Spinal cord (tissue), 10 donors: ENCODE data around the gene RPS14. TPM values are rescaled to one million over a fixed set of nuclear protein-coding genes. Genes with fewer than 3 reads are reported as not detected.

Experiments used
- DNase-seq, 6 donors: peaks; one replicate each; pipeline versions ENCODE4 v3.0.0 to v3.0.0-alpha.2; 2013 to 2015; ENCODE audit warnings: low spot score in 6 of 6, low read depth in 4 of 6
- H3K27ac ChIP-seq: one replicate; pipeline ENCODE4 v1.5.1; 2013; ENCODE audit warnings: low read depth, low read length, control low read depth
- H3K27me3 ChIP-seq: one replicate; pipeline ENCODE4 v1.6.1; 2013; ENCODE audit warnings: low read length; ENCODE audit not compliant: control insufficient read depth, insufficient read depth
- H3K36me3 ChIP-seq: one replicate; pipeline ENCODE4 v1.6.1; 2013; ENCODE audit warnings: low read length; ENCODE audit not compliant: control insufficient read depth, insufficient read depth
- H3K4me1 ChIP-seq: one replicate; pipeline ENCODE4 v1.6.1; 2013; ENCODE audit warnings: low read length; ENCODE audit not compliant: control insufficient read depth, insufficient read depth
- H3K4me3 ChIP-seq: one replicate; pipeline ENCODE4 v1.5.1; 2013; ENCODE audit warnings: low read depth, low read length, control low read depth
- H3K9me3 ChIP-seq: one replicate; pipeline ENCODE4 v1.6.1; 2013; ENCODE audit warnings: low read length; ENCODE audit not compliant: control insufficient read depth, insufficient read depth
- WGBS: methylation state at CpG from one replicate; pipeline ENCODE4 v1.1.5; 2013; ENCODE audit warnings: missing lambda C conversion rate; ENCODE audit not compliant: insufficient coverage; 5-methylcytosine and 5-hydroxymethylcytosine counted together
- polyA plus RNA-seq, 2 donors: library from polyadenylated mRNA; unstranded; fragments of 120-200 nt; gene quantifications; one replicate each; pipeline ENCODE4 v1.2.1, GENCODE V29; 2013; ENCODE audit not compliant: insufficient read length in 2 of 2
- total RNA-seq, 2 donors: library from RNA; depleted of rRNA in 1 of 2; stranded (reverse); fragments of 120-200 nt in 1 of 2; fragments of >200 nt in 1 of 2; gene quantifications; one replicate each; pipeline versions ENCODE4 v1.2.3 to v1.2.4, GENCODE V29; 2013 to 2014
- donor health status: healthy.

Gene RPS14
- total and polyA plus RNA-seq, 4 donors: 1,016 to 2,810 (median 1,177) TPM

DNA sequence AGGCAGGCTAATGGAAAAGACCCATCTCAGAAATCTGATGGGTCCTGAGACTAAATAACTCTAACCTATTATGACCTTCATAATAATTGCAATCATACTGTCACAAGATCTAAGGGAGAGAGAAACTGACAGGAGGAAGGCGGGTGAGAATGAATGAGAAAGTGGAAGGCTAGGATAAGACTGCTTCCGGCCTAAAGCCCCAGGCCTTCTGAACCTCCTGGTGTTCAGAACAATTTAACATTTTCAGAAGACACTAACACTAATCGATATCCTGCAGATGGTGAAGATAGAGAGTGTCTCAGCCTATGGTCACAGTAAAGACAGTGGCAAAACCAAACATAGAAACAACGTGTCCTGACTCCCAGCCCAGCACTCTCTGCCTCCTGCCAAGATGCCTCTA, 1.2 kb downstream of the RPS14 start:
- H3K36me3 ChIP-seq: peaks cover 42% of the 10 kb centered on the region
- H3K9me3 ChIP-seq: no peaks in the 10 kb centered on the region
- DNase-seq: no peak
- no peak overlapping the region for H3K27ac ChIP-seq
- peak overlapping the region; percentile 98 for H3K4me3 ChIP-seq
- H3K4me1 ChIP-seq: peaks cover 9% of the 10 kb centered on the region
- H3K27me3 ChIP-seq: no peaks in the 10 kb centered on the region
- WGBS: 71% methylated on average over 1 of the region's 4 CpGs

DNA sequence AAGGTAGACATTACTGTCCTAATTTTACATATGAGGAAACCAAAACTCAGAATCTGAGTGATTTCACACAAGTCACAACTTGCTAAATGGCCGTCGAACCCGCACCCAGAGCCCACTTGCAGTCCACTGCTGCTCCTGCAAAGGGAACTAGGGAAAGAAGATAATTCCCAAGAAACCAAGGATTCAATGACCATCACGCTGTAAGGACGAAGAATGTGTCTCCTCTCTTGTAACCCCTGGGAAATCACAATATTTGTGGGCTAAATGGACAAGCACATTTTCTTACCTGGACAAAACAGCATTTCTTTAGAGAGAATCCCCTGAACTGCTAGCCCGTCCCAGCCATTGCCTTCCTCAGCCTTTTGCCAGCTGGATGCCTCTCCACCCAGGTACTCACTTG, 2.4 kb downstream of the RPS14 start:
- Histone ChIP-seq H3K9me3 (no peaks in the 10 kb centered on the region), H3K27me3 (no peaks in the 10 kb centered on the region), H3K36me3 (peaks cover 43% of the 10 kb centered on the region), H3K27ac (no peak overlapping the region), H3K4me3 (no peak overlapping the region), H3K4me1 (peaks cover 9% of the 10 kb centered on the region)
- no peak for DNase-seq
- 88% methylated on average over 2 of the region's 6 CpGs for WGBS

DNA sequence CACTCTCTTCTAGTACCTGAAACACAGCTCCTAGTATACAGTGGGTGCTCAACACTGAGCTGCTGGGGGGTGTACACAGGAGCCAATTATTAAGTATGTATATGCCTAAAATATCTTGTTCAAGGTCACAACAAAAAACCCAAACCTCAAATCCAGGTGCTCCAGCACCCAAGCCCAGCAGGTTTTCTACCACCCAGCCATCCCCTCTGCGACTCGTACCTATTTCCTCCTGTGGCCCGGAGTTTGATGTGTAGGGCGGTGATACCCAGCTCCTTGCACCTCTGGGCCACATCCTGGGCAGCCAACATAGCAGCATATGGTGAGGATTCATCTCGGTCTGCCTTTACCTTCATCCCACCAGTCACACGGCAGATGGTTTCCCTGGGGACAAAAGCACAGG, 3.0 kb downstream of the RPS14 start:
- Histone ChIP-seq H3K27ac (no peak overlapping the region), H3K4me3 (no peak overlapping the region), H3K9me3 (no peaks in the 10 kb centered on the region), H3K27me3 (no peaks in the 10 kb centered on the region), H3K36me3 (peaks cover 46% of the 10 kb centered on the region), H3K4me1 (peaks cover 15% of the 10 kb centered on the region)
- 92% methylated on average over 2 of the region's 6 CpGs for WGBS
- no peak for DNase-seq

DNA sequence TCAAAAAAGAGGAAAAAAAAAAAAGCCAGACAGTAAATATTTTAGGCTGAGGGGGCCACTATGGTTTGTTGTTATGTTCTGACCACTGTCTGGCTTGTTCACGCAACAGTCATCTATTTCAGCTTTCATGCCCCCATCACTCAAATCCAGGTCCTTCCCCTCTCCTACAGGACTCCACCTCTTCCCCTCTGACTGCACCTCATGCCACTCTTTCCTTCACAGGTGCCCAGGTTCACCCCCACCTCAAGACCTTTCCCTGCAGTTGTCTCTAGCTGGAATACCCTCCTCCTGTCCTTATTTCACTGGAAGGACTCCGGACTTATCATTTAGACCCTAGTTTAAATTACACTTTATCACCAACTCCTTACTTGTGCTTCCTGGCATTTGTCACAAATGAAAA, 3.5 kb downstream of the RPS14 start:
- DNase-seq: no peak
- Histone ChIP-seq H3K4me1 (peaks cover 20% of the 10 kb centered on the region), H3K9me3 (no peaks in the 10 kb centered on the region), H3K27ac (no peak overlapping the region), H3K27me3 (no peaks in the 10 kb centered on the region), H3K4me3 (no peak overlapping the region), H3K36me3 (peaks cover 51% of the 10 kb centered on the region)
- WGBS: 100% methylated on average over 2 of the region's 2 CpGs

DNA sequence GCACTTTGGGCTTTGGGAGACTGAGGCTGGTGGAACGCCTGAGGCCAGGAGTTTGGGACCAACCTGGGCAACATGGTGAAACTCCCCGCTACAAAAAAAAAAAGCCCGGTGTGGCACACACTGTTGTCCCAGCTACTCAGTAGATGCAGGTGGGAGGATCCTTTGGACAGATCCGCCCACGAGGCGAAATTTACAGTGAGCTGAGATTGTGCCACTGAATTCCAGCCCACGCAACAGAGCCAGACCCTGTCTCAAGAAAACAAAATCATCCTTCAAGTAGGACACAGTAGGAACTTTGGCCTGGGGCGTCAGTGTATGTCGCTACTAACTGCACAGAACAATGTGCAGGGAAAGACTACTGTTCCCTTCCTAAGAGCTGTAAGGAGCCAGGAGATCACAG, 4.8 kb downstream of the RPS14 start:
- no peaks in the 10 kb centered on the region for H3K27me3 ChIP-seq
- WGBS: 97% methylated on average over 8 of the region's 9 CpGs
- DNase-seq: no peak
- no peak overlapping the region for H3K27ac ChIP-seq
- peaks cover 51% of the 10 kb centered on the region for H3K36me3 ChIP-seq
- H3K4me3 ChIP-seq: no peak overlapping the region
- H3K4me1 ChIP-seq: peaks cover 20% of the 10 kb centered on the region
- H3K9me3 ChIP-seq: no peaks in the 10 kb centered on the region

- H3K4me1 ChIP-seq: peaks cover 14% of the 10 kb centered on the region
- WGBS: 84% methylated on average over 11 of the region's 15 CpGs
- H3K27me3 ChIP-seq: no peaks in the 10 kb centered on the region
- no peaks in the 10 kb centered on the region for H3K9me3 ChIP-seq
- H3K4me3 ChIP-seq: no peak overlapping the region
- H3K36me3 ChIP-seq: peaks cover 51% of the 10 kb centered on the region
- H3K27ac ChIP-seq: no peak overlapping the region
- DNase-seq: no peak
Measured at GRCh38 chr5:150443242-150444075, 6.1 kb downstream of the RPS14 start.

GRCh38 chr5:150442699-150443080, 6.8 kb downstream of the RPS14 start:
- Histone ChIP-seq H3K36me3 (peaks cover 51% of the 10 kb centered on the region), H3K27ac (no peak overlapping the region), H3K27me3 (no peaks in the 10 kb centered on the region), H3K4me3 (no peak overlapping the region), H3K4me1 (peaks cover 11% of the 10 kb centered on the region), H3K9me3 (no peaks in the 10 kb centered on the region)
- DNase-seq: no peak
- WGBS: 95% methylated on average over 3 of the region's 6 CpGs

DNA sequence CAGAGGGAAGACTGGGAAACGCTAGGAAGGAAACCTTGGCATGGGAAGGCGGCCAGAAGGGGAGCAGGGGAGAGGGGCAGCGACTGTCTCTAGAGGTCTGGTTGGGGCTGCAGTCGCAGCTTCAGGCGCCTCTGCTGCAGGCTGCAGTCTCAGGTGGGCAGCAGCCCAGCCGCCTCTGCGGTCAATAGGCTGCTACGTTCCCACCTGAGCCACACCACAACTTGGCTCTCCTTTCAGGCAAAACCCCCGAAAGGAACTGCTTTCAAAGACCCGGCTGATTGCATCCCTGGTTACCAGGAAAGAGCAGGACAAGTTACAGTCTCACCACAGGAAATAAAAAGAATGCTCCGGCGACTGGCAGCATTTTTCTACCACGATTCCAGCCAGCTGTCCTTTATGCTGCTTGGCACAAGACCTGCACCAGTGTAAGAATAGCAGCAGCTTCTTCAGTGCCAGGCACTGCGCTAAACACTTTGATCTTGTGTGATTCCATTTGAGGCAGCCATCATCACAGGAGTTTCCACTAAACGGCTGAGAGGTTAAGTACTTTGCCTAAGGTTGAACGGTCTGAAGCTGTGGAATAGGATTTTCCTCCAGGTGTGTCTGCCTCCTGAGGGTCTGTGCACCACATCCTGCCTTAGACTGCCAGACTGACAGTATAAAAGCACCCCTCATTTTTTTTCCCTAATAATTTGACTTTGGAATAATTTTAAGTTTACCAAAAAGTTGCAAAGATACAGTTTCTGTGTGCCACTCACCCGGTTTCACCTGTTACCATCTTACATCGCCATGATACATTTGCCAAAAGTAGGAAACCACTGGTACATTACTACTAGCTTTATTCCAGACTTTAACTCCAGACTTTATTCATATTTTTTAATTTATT, 7.5 kb downstream of the RPS14 start:
- 27% methylated on average over 16 of the region's 18 CpGs for WGBS
- H3K4me1 ChIP-seq: peaks cover 11% of the 10 kb centered on the region
- H3K4me3 ChIP-seq: no peak overlapping the region
- DNase-seq: peak in 3 of 6 donors; percentile 25 to 60 (median 49)
- no peaks in the 10 kb centered on the region for H3K27me3 ChIP-seq
- peaks cover 47% of the 10 kb centered on the region for H3K36me3 ChIP-seq
- H3K9me3 ChIP-seq: no peaks in the 10 kb centered on the region
- no peak overlapping the region for H3K27ac ChIP-seq

GRCh38 chr5:150440948-150441812, 8.4 kb downstream of the RPS14 start:
- Histone ChIP-seq H3K9me3 (no peaks in the 10 kb centered on the region), H3K27ac (no peak overlapping the region), H3K4me1 (peaks cover 11% of the 10 kb centered on the region), H3K36me3 (peaks cover 38% of the 10 kb centered on the region), H3K27me3 (no peaks in the 10 kb centered on the region), H3K4me3 (no peak overlapping the region)
- WGBS: 76% methylated on average over 9 of the region's 12 CpGs
- DNase-seq: no peak
